HG02973 (cell line): ENCODE measurements around the gene CDK6.

Experiments
- ATAC-seq: cut with Tn5 transposase; IDR thresholded peaks from one replicate; pipeline ENCODE4 v1.9.1; 2021; ENCODE audit warnings: moderate library complexity; ENCODE audit not compliant: unreplicated experiment

Gene CDK6

GRCh38 chr7:92794831-92795230, 41.5 kb downstream of the CDK6 start:
- no peak for ATAC-seq

GRCh38 chr7:92794391-92794790, 42.0 kb downstream of the CDK6 start:
- ATAC-seq = no peak

- no peak for ATAC-seq
Observed at GRCh38 chr7:92793656-92794205, 42.6 kb downstream of the CDK6 start.

- ATAC-seq = no peak
Observed at GRCh38 chr7:92790992-92791391, 45.4 kb downstream of the CDK6 start.

GRCh38 chr7:92788559-92789183, 47.7 kb downstream of the CDK6 start:
- ATAC-seq = no peak

- no peak for ATAC-seq
Observed at GRCh38 chr7:92785923-92786322, 50.5 kb downstream of the CDK6 start.

GRCh38 chr7:92784935-92785334, 51.4 kb downstream of the CDK6 start:
- no peak for ATAC-seq

GRCh38 chr7:92783260-92784201, 52.8 kb downstream of the CDK6 start:
- no peak for ATAC-seq

GRCh38 chr7:92782855-92783254, 53.5 kb downstream of the CDK6 start:
- no peak for ATAC-seq

GRCh38 chr7:92782236-92782635, 54.1 kb downstream of the CDK6 start:
- no peak for ATAC-seq

- no peak for ATAC-seq
Observed at GRCh38 chr7:92781117-92781720, 55.2 kb downstream of the CDK6 start.

- peak; percentile 69 for ATAC-seq
Observed at GRCh38 chr7:92778972-92779371, 57.4 kb downstream of the CDK6 start.

GRCh38 chr7:92777993-92778392, 58.4 kb downstream of the CDK6 start:
- ATAC-seq = no peak

GRCh38 chr7:92773808-92774207, 62.6 kb downstream of the CDK6 start:
- no peak for ATAC-seq

GRCh38 chr7:92769844-92770243, 66.5 kb downstream of the CDK6 start:
- no peak for ATAC-seq

- ATAC-seq = no peak
Observed at GRCh38 chr7:92769394-92769699, 67.0 kb downstream of the CDK6 start.

GRCh38 chr7:92768501-92769393, 67.6 kb downstream of the CDK6 start:
- peak; percentile 90 for ATAC-seq

GRCh38 chr7:92767437-92767836, 68.9 kb downstream of the CDK6 start:
- no peak for ATAC-seq

- no peak for ATAC-seq
Observed at GRCh38 chr7:92766461-92767003, 69.8 kb downstream of the CDK6 start.

GRCh38 chr7:92765725-92766124, 70.6 kb downstream of the CDK6 start:
- ATAC-seq = no peak
